Inflammatory macrophage treated with lipopolysaccharide for 4 hours (primary cell): Measurements from ENCODE around the gene TRIM45.

Experiments
- DNase-seq: peaks from one replicate; pipeline ENCODE4 v3.0.0-alpha.2; 2020

The TRIM45 gene

DNA sequence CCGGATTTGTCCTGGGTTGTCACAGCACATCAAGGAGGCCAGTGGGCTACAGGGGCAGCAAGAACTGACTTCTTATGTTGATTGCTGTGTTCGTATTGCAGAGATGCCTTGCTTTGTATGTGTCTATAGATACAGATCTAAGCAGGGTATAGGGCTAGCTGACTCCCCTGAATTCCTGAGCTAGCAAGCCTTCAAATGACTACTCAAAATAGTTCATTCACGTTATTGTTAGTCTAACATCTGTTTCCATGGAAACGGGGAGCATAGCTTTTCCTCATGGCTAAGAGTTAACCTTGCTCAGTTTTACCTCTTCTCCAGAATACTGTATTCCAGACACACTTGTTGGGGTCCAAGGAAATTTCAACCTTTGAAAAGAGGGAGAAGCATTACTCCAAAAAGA lies 24.1 kb downstream of the TRIM45 start:
- DNase-seq = no peak

DNA sequence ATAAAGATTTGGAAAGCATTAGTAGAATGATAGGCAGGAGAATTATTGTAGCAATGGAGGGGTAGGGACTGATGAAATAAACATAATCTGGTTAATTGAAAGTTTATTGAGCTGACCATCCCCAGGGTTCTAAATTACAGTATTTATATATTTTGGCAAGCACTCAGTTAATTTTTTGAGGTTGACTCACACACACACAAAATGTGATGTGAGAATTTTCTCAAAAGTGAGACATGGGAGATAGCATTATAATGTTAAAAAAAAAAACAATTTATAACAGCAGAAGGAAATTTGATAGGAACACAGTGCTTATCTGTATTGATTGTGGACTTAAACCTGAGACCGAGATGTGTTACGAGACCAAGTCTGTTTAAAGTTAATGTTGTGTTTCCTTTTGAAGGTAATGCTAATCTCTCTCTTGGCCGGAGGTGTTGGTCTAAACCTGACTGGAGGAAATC lies 24.6 kb downstream of the TRIM45 start:
- no peak for DNase-seq

DNA sequence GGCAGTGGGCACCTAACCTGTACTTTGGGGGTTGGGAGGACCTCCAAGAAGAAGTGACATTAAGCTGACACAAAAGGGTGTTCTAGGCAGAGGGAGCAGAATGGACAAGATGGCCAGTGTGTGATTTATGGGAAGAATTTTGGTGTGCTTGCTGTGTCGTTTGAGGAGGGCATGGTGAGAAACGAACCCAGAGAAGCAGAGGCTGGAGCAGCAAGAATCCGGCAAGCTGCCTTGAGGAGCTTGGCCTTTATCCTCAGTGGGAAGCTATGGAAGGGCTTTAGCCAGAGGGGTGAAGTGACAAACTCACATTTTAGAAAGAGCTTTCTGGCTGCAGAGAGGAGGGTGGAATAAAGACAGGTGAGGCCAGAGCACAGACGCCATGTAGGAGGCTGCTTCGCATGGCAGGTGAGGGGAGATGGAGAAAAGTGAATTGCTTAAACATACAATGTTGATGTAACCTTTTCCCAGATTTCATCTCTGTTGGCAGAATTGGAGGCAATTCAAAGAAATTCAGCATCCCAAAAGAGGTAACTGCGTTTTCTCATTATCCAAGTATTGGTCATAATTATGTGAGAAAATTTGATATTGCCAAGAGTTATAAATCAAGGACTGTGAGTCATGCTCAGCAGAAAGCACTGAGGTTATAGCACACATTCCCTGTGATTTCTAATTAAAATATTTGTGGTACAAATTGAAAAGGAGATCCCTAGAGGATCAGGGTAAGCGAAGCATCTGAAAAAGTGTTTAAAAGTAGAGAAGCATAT lies 26.5 kb downstream of the TRIM45 start:
- no peak for DNase-seq

DNA sequence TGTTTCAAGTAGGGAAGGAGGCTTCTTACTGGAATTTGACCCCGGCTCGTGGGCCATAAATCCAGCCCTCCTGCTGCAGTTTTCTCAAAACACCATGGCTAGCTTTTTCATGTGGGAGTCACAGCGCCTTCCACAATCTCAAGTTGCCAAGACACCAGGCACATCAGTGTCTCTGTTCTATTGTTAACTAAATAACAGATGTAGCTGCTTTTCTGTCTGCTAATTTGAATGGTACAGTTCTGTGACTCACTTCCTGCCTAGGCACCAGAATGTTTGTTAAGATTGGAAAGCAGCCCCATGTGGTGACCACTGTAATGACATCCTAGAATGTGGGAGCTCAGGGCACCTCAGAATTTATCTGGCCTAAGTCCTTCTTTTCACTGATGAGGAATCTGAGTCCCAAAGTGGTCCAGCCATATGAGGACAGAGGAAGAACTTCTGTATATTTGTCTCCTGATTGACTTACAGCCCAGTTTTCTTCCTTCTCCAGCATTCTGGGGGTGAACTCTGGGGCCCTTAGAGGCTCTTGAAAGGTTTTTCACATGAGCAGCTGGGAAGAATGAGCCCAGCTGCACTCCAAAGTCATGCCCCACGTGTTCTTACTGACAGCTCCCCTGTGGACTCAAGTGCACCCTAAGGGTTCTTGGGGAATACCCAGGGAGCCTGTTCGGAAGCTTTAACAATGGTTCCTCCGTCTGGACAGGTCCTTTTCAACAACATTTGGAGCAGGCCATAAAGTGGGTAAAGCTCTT lies 27.5 kb downstream of the TRIM45 start:
- DNase-seq = peak; percentile 11

DNA sequence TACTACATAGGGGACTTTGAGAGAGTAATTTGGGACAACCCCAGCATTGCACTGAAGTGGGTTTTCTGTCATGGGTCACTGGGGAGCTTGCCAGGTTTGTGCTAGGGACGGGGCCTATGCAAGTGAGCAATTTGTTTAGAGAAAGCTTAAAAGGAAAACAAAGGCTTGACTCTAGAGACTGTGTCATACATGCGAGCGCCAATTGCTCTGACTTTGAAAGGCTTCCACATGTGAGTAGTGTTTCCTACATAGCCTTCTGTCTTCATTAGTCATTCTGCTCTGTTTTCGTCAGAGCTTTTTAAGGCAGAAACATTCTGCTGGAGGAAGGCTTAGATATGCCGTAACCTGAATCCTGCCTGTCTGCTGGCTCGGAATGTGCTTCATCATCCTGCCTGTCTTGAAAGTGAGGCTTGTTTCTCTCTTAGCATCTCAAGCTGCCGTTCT lies 28.4 kb downstream of the TRIM45 start:
- no peak for DNase-seq

GRCh38 chr1:117092594-117092993 lies 29.0 kb downstream of the TRIM45 start:
- no peak for DNase-seq

DNA sequence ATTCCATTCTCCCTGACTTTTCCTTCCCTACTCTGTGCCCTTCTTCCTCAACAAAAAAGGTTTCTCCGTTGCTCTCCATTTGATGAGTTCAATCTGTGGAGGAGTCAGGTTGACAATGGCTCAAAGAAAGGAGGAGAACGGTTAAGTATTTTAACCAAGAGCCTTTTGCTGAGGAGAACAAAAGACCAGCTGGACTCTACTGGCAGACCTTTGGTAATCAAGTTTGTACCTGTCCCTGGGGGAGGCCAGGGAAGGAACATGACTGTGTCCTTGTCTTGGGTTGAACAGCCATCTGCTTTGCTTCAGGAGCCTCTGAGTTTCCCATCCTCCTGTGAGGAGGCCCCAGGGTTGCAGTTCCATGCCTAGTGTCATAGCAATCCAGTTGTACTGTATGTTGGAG lies 31.6 kb downstream of the TRIM45 start:
- DNase-seq = no peak

DNA sequence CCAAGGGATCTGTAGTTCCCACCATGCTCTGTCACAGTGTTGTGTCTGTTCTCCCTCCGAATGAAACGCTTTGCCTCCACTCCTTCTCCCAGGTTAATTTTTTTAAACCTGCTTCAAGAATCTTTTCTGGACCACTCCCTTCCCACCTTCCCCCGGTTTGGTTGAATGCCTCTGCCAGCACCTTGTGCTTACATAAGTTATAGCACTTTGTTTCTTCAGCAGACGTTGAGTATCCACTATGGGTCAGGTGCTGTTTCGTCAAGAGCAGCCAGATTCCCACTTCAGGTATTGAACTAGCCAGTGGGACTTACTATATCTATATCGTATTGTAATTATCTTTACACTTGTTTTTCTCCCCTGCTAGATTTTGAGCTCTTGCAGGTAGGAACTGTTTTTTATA lies 33.9 kb downstream of the TRIM45 start:
- no peak for DNase-seq

DNA sequence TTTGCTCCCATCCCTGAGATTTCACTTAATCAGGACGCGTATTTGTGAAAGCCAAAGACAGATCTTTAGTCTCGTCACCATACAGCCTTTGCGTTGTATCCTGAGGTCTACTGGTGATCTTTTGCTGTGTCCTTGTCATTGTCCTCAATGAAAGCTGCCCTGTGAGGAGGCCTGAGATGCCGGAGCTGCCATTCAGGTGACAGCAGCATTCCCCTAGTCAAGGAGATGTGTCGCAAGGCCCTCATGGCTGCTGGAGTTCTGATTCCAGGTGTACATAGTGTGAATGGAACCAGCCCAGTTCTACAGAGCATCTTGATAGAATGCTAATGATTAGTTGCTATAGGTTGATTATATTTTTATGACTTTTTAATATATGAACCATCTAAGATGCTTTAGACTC lies 37.3 kb downstream of the TRIM45 start:
- DNase-seq = no peak

DNA sequence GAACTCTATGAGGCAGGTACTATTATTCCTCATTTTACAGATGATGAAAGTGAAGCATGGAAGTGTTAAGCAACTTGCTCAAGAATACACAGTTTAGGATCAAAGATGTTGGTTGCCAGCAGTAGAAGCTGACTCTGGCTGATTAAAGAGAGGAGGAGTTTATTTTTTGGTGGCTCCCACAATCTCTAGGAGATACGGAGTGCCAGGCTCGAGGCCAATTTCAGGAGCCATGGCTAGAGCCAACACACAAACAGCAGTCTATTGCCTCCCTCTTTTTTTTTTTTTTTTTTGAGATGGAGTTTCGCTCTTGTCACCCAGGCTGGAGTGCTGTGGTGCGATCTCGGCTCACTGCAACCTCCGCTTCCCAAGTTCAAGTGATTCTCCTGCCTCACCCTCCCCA lies 41.8 kb downstream of the TRIM45 start:
- DNase-seq = no peak

- peak; percentile 57 for DNase-seq
These were observed 44.3 kb downstream of the TRIM45 start for GRCh38 chr1:117077267-117077666.

DNA sequence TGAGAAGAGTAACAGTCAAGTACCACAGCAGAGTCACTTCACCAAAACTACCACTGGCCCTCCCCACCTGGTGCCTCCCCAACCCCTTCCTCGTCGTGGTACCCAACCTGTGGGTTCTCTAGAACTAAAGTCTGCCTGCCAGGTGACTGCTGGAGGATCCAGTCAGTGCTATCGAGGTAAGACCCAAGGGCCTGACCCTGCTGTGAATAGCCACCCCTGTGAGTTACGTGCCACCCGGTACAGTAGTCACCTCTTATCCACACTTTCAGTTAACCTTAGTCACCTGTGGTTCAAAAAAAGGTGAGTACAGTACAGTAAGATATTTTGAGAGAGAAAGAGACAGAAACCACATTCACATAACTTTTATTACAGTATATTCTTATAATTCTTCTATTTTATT lies 44.9 kb downstream of the TRIM45 start:
- no peak for DNase-seq

DNA sequence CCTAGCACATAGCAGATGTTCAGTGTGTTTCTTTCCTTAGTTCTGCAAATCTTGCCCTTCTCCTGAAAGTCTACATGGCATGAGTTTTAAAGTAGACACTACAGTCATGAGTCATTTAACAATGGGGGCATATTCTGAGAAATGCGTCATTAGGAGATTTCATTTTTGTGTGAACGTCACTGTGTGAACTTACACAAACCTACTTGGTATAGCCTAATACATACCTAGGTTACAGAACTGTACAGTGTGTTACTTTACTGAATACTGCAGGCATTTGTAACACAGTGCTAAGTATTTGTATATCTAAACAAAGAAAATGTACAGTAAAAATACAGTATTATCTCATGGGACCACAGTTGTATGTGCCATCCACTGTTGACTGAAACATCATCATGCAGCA lies 51.4 kb downstream of the TRIM45 start:
- DNase-seq = no peak

DNA sequence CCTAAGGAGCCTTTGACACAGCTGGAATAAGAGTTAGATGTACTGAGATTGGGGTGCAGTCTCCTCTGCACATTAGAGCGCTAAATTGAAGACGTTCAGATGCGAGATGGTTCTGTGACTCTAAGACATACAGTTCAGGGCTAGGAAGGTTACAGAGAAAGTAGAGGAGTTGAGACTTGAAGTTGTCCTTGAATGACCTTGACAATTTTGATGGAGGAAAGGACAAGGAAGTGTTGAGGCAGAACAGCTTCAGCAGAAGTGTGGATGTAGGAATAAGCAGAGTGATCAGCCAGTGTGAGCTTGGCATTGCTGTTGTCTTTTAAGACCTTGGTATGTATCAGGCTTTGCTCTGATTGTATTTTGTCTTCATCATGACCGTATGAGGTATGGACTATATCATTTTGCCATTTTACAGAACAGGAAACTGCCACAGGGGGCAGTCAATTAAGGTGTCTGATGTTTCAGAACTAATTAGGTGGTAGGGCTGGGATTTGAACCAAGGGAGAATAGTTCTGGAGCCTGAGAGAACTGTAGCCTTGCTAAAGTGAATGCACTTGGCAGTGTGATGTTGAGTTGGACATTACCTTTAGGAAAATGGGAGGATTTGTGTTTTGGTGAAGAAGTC lies 52.2 kb downstream of the TRIM45 start:
- no peak for DNase-seq

DNA sequence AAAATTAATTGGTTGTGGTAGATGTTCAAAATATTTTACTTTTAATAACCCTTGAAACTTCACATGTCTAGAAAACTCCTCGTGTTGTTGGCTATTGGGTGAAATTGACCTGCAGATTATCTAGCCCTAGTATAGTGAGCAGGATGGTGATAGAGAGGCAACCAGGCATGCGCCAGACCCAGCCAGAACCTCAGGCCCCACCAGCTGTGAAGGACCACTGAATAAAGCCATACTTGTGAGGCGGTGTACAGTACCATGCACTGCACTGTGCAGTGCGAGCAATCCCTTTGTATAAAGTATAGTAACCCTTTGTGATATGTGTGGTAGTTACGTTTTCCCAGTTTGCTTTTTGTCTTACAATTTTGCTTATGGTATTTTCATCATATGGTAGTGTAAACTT lies 53.0 kb downstream of the TRIM45 start:
- no peak for DNase-seq

GRCh38 chr1:117067533-117068370 lies 53.8 kb downstream of the TRIM45 start:
- peak; percentile 48 for DNase-seq

GRCh38 chr1:117066367-117066766 lies 55.2 kb downstream of the TRIM45 start:
- no peak for DNase-seq

DNA sequence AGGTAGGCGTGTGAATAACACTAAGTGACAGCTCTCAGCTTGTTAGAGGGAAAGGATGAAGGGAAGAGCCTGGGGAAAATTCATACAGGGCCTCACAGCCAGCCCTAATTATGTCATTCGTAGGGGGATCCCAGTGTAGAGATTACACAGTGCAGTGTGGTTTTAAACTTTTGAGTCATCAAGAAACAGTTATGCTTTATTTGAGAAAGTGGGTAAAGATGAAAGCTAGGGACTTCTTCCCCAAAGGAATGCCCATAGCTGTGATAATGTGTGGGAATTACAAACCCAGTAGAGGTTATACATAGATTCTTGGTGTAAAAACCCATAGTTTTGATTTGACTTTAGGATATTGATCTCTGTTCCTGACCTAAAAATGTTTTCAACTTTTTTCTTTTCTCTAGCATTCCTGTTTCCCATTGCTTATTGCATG lies 59.5 kb downstream of the TRIM45 start:
- peak; percentile 89 for DNase-seq
